Mesendoderm (in vitro differentiated cells): ENCODE data around the gene DNAH8.

ENCODE experiments used
- DNase-seq: peaks from one replicate; pipeline ENCODE4 v3.0.0; 2013
- H2AK5ac ChIP-seq: 2 replicates; pipeline ENCODE4 v1.6.1; 2013; ENCODE audit warnings: low read length, inconsistent platforms
- H2BK120ac ChIP-seq: 2 replicates; pipeline ENCODE4 v1.6.1; 2013; ENCODE audit warnings: low read depth, mild to moderate bottlenecking, low read length, moderate library complexity, mixed read lengths
- H2BK15ac ChIP-seq: replicated peaks from 2 replicates; pipeline ENCODE4 v1.6.1; 2013; ENCODE audit warnings: low read depth, mild to moderate bottlenecking, moderate library complexity
- H2BK5ac ChIP-seq: 2 replicates; pipeline ENCODE4 v1.6.1; 2013; ENCODE audit warnings: low read length, inconsistent platforms
- H3K18ac ChIP-seq: 2 replicates; pipeline ENCODE4 v1.6.1; 2013; ENCODE audit warnings: mild to moderate bottlenecking, low read length, mixed read lengths
- H3K23ac ChIP-seq: one replicate; pipeline ENCODE4 v1.6.1; 2013; ENCODE audit warnings: low read length
- H3K27ac ChIP-seq: 2 replicates; pipeline ENCODE4 v1.5.1; 2013; ENCODE audit warnings: low read depth, mild to moderate bottlenecking, inconsistent platforms, low read length, moderate library complexity
- H3K27me3 ChIP-seq: 2 replicates; pipeline ENCODE4 v1.6.1; 2013; ENCODE audit warnings: low read length, control low read depth, mild to moderate bottlenecking, inconsistent platforms; ENCODE audit not compliant: insufficient read depth, poor library complexity
- H3K36me3 ChIP-seq: 2 replicates; pipeline ENCODE4 v1.6.1; 2013; ENCODE audit warnings: low read length, inconsistent platforms; ENCODE audit not compliant: control insufficient read depth, insufficient read depth
- H3K4ac ChIP-seq: one replicate; pipeline ENCODE4 v1.6.1; 2013; ENCODE audit warnings: low read depth, mild to moderate bottlenecking, low read length, moderate library complexity
- H3K4me1 ChIP-seq: 2 replicates; pipeline ENCODE4 v1.6.1; 2013; ENCODE audit warnings: low read depth, low read length, inconsistent platforms; ENCODE audit not compliant: control insufficient read depth
- H3K4me2 ChIP-seq: 2 replicates; pipeline ENCODE4 v1.6.1; 2013; ENCODE audit warnings: low read length
- H3K4me3 ChIP-seq: 2 replicates; pipeline ENCODE4 v1.5.1; 2013; ENCODE audit warnings: mild to moderate bottlenecking, low read length
- H3K56ac ChIP-seq: one replicate; pipeline ENCODE4 v1.6.1; 2013; ENCODE audit warnings: low read length
- H3K79me1 ChIP-seq: 2 replicates; pipeline ENCODE4 v1.6.1; 2013; ENCODE audit warnings: low read length, inconsistent platforms
- H3K79me2 ChIP-seq: 2 replicates; pipeline ENCODE4 v1.6.1; 2013; ENCODE audit warnings: mild to moderate bottlenecking, low read length; ENCODE audit not compliant: control insufficient read depth, insufficient read depth
- H3K9ac ChIP-seq: 2 replicates; pipeline ENCODE4 v1.6.1; 2013; ENCODE audit warnings: low read length, inconsistent platforms
- H4K5ac ChIP-seq: one replicate; pipeline ENCODE4 v1.6.1; 2013; ENCODE audit warnings: low read length
- H4K8ac ChIP-seq: one replicate; pipeline ENCODE4 v1.6.1; 2013; ENCODE audit warnings: low read depth, mild to moderate bottlenecking, control low read depth, low read length, moderate library complexity
- WGBS: extraction: QIAGEN DNeasy Blood & Tissue Kit; methylation state at CpG from one replicate; pipeline ENCODE4 v1.1.7; 2013; ENCODE audit warnings: low lambda C conversion rate, missing lambda C conversion rate; ENCODE audit not compliant: insufficient coverage; ENCODE audit errors: extremely low coverage; 5-methylcytosine and 5-hydroxymethylcytosine counted together

The DNAH8 gene

DNA sequence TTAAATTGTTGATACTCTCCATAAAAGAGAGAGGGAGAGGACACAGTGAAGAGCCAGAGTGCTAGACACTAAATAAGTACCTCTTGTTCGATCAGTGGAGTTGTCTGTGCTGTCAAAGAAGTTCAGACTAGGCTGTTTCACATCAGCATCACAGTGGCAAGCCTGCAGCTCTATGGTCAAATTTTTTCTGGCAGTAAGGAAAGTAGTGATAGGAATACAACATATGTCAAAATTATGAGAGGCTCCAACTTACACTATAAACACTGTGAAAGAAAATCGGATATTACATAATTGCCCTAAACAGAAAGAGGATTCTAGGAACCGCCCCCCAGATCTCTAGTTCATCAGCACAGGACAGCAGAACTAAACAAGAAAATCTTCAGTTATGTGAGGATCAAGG lies 23.1 kb downstream of the DNAH8 start:
- Histone ChIP-seq H3K23ac (no peak overlapping the region), H2BK15ac (no peak overlapping the region), H3K27ac (no peak overlapping the region), H3K4ac (no peak overlapping the region), H3K4me1 (no peaks in the 10 kb centered on the region), H3K36me3 (no peaks in the 10 kb centered on the region), H3K18ac (no peak overlapping the region), H2BK120ac (no peak overlapping the region), H3K79me2 (no peaks in the 10 kb centered on the region), H3K79me1 (no peaks in the 10 kb centered on the region), H2AK5ac (no peak overlapping the region), H3K9ac (no peak overlapping the region), H2BK5ac (no peak overlapping the region), H3K4me3 (no peak overlapping the region), H3K56ac (no peak overlapping the region), H4K5ac (no peak overlapping the region), H4K8ac (no peak overlapping the region), H3K4me2 (no peak overlapping the region), H3K27me3 (no peaks in the 10 kb centered on the region)
- DNase-seq: no peak
- WGBS: no CpG with 5 or more reads among the region's 3 CpGs

DNA sequence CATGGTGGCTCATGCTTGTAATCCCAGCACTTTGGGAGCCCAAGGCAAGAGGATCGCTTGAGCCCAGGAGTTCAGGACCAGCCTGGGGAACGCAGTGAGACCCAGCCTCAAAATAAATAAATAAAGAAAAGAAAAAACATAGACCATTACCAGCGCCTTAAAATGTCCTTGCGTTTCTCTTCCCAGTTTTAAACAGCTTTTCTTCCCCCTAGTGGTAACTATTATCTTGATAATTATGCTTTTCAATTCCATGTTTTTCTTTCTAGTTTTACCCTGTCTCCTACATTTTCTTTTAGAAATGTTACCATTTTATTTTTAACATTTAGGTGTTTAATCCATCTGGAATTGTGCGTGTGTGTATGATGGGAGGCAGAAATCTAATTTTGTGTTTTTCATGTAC lies 24.4 kb downstream of the DNAH8 start:
- Histone ChIP-seq H2BK120ac (no peak overlapping the region), H3K4ac (no peak overlapping the region), H3K27me3 (no peaks in the 10 kb centered on the region), H3K18ac (no peak overlapping the region), H4K5ac (no peak overlapping the region), H3K27ac (no peak overlapping the region), H3K4me1 (no peaks in the 10 kb centered on the region), H3K36me3 (no peaks in the 10 kb centered on the region), H3K23ac (no peak overlapping the region), H2BK5ac (no peak overlapping the region), H3K79me2 (no peaks in the 10 kb centered on the region), H4K8ac (no peak overlapping the region), H3K4me3 (no peak overlapping the region), H3K4me2 (no peak overlapping the region), H3K56ac (no peak overlapping the region), H2BK15ac (no peak overlapping the region), H2AK5ac (no peak overlapping the region), H3K9ac (no peak overlapping the region), H3K79me1 (no peaks in the 10 kb centered on the region)
- no peak for DNase-seq
- no CpG with 5 or more reads among the region's 5 CpGs for WGBS

DNA sequence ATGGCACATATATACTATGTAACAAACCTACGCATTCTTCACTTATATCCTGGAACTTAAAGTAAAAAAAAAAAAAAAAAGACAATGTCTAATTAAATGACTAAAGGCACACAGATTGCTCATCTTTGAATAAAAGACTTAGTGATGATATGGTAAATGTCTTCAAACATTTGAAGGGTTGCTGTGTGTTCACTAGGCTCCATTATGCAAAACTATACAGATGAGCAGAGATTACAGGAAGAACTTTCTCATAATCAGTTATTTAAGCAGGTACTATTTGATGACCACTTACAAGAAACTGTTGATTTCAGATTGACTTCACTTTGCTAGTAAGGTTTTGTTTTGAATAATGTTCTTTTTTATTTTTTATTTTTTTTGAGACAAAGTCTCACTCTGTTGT lies 34.4 kb downstream of the DNAH8 start:
- no peak overlapping the region for H3K4me2 ChIP-seq

DNA sequence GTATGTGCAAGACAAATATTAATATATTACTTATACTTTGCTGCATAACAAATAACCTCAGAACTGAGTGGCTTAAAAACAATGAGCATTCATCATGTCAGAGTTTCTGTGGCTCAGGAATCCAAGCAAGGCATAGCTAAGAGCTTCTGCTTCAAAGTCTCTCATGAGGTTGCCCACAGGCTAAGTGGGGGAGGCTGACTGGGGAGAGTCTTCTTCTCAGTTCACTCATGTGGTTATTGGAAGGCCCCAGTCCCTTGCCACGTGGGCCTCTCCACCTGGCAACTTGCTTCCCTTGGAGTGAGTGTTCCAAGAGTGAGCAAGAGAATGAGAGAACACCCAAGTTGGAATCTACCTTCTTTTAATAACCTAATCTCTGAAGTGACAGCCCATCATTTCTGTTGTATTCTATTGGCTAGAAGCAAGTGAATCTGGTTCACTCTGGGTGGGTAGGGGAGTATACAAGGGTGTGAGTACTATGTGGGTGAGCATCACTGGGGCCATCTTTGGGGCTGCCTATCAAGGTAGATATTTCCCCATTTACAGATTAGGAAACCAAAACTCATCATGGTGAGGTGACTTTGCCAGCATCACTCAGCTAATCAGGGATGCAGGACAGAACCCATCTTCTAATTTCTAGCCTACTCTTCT lies 36.0 kb downstream of the DNAH8 start:
- Histone ChIP-seq H3K18ac (no peak overlapping the region), H3K4me1 (no peaks in the 10 kb centered on the region), H2AK5ac (no peak overlapping the region), H3K79me1 (no peaks in the 10 kb centered on the region), H3K36me3 (no peaks in the 10 kb centered on the region), H3K27me3 (no peaks in the 10 kb centered on the region), H4K5ac (no peak overlapping the region), H3K79me2 (no peaks in the 10 kb centered on the region), H3K4me2 (no peak overlapping the region), H3K23ac (no peak overlapping the region), H3K9ac (no peak overlapping the region), H3K27ac (no peak overlapping the region), H4K8ac (no peak overlapping the region), H2BK15ac (no peak overlapping the region), H3K56ac (no peak overlapping the region), H3K4me3 (no peak overlapping the region), H2BK5ac (no peak overlapping the region), H3K4ac (no peak overlapping the region), H2BK120ac (no peak overlapping the region)
- no peak for DNase-seq
- WGBS: no CpG with 5 or more reads among the region's 1 CpG

More for the DNA sequence above, 34.4 kb downstream of the DNAH8 start:
- Histone ChIP-seq H3K9ac (no peak overlapping the region), H3K4ac (no peak overlapping the region), H3K79me1 (no peaks in the 10 kb centered on the region), H3K23ac (no peak overlapping the region), H2AK5ac (no peak overlapping the region), H2BK5ac (no peak overlapping the region), H2BK15ac (no peak overlapping the region), H3K4me1 (no peaks in the 10 kb centered on the region), H2BK120ac (no peak overlapping the region), H4K5ac (no peak overlapping the region), H3K18ac (no peak overlapping the region), H3K27me3 (no peaks in the 10 kb centered on the region), H3K36me3 (no peaks in the 10 kb centered on the region), H3K79me2 (no peaks in the 10 kb centered on the region), H3K27ac (no peak overlapping the region), H4K8ac (no peak overlapping the region), H3K56ac (no peak overlapping the region), H3K4me3 (no peak overlapping the region)
- no CpG with 5 or more reads among the region's 1 CpG for whole genome bisulfite sequencing
- DNase-seq: no peak

DNA sequence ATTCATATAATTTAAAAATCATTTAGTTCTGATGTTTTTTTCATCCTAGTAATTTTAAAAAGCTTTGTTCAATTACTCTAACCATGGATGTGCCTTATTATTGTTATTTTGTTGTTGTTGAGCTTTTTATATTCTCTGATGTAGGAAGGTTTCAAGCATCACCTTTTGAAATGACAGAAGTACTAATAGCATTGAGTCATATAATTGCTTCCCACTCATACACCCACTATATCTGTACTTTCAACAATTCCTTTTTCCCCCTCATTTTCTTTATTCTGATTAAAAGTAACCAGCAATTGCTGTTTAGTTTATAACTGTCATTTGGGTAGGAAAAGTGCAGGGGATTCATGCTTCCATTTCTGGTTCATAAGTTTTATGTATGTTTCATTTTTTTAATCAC lies 38.6 kb downstream of the DNAH8 start:
- Histone ChIP-seq H4K8ac (no peak overlapping the region), H3K79me2 (no peaks in the 10 kb centered on the region), H3K79me1 (no peaks in the 10 kb centered on the region), H3K9ac (no peak overlapping the region), H2BK5ac (no peak overlapping the region), H3K27me3 (no peaks in the 10 kb centered on the region), H2BK15ac (no peak overlapping the region), H3K56ac (no peak overlapping the region), H3K4me1 (no peaks in the 10 kb centered on the region), H3K4me2 (no peak overlapping the region), H3K27ac (no peak overlapping the region), H3K18ac (no peak overlapping the region), H4K5ac (no peak overlapping the region), H3K4me3 (no peak overlapping the region), H2BK120ac (no peak overlapping the region), H3K23ac (no peak overlapping the region), H3K4ac (no peak overlapping the region), H3K36me3 (no peaks in the 10 kb centered on the region), H2AK5ac (no peak overlapping the region)
- DNase-seq: no peak

DNA sequence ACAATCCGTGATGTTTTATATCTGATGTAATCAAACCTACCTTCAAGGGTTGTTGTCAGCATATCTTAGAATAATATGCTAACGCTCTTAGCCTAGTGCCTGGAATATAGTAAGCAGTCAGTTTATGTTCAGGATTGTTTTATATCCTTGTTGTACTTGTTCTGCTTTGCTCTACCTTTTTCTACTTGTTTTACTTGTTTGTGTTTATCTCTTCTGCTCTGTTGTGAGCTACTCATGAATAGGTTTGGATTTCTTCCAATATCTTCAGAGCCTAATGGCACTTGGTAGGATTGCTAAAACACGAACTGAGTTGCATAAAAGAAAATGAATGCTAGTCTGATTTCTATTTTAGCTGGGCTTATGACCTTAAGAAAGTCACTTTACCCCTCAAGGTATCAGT lies 40.1 kb downstream of the DNAH8 start:
- Histone ChIP-seq H2AK5ac (no peak overlapping the region), H3K27ac (no peak overlapping the region), H3K4me3 (no peak overlapping the region), H2BK15ac (no peak overlapping the region), H3K36me3 (no peaks in the 10 kb centered on the region), H3K4ac (no peak overlapping the region), H3K18ac (no peak overlapping the region), H3K56ac (no peak overlapping the region), H2BK120ac (no peak overlapping the region), H4K8ac (no peak overlapping the region), H3K23ac (no peak overlapping the region), H3K9ac (no peak overlapping the region), H3K4me1 (no peaks in the 10 kb centered on the region), H3K79me1 (no peaks in the 10 kb centered on the region), H3K27me3 (no peaks in the 10 kb centered on the region), H3K4me2 (no peak overlapping the region), H3K79me2 (no peaks in the 10 kb centered on the region), H2BK5ac (no peak overlapping the region), H4K5ac (no peak overlapping the region)
- DNase-seq: no peak
- no CpG with 5 or more reads among the region's 3 CpGs for WGBS
